Endothelial cell of umbilical vein (primary cell): ENCODE measurements around the gene BRSK1.

Experiments used
- EZH2 ChIP-seq: IDR thresholded peaks from 2 replicates; pipeline ENCODE4 v1.6.1; 2012; ENCODE audit warnings: borderline replicate concordance, low read depth, mild to moderate bottlenecking, moderate library complexity, low read length, inconsistent platforms; ENCODE audit not compliant: severe bottlenecking
- JUN ChIP-seq: IDR thresholded peaks from 2 replicates; pipeline ENCODE4 v1.6.1; 2011; ENCODE audit warnings: borderline replicate concordance, low read depth; ENCODE audit not compliant: insufficient read length, insufficient read depth
- MYC ChIP-seq: IDR thresholded peaks from one replicate; pipeline ENCODE4 v1.6.1; 2011; ENCODE audit warnings: mild to moderate bottlenecking, low read depth, low read length
- POLR2A ChIP-seq: IDR thresholded peaks from 2 replicates; pipeline ENCODE4 v1.6.1; 2012; ENCODE audit warnings: low read depth, mild to moderate bottlenecking, control low read depth, low read length
- POLR2AphosphoS5 ChIP-seq: IDR thresholded peaks from 2 replicates; pipeline ENCODE4 v1.6.1; 2012; ENCODE audit warnings: low read depth, mild to moderate bottlenecking, control low read depth, low read length, moderate library complexity; ENCODE audit not compliant: insufficient read depth
- TF ChIP-seq, protein P1 (sequence below), 2 donors: IDR thresholded peaks; 1 replicate in 1 of 2; 2 replicates in 1 of 2; pipeline ENCODE4 v1.5.1; 2011; ENCODE audit warnings: low read length in 2 of 2, mild to moderate bottlenecking in 2 of 2, moderate library complexity in 2 of 2, control low read depth in 1 of 2, inconsistent platforms in 1 of 2, low read depth in 1 of 2; ENCODE audit not compliant: insufficient read depth in 1 of 2; ENCODE audit errors: extremely low read depth in 1 of 2

DNA sequence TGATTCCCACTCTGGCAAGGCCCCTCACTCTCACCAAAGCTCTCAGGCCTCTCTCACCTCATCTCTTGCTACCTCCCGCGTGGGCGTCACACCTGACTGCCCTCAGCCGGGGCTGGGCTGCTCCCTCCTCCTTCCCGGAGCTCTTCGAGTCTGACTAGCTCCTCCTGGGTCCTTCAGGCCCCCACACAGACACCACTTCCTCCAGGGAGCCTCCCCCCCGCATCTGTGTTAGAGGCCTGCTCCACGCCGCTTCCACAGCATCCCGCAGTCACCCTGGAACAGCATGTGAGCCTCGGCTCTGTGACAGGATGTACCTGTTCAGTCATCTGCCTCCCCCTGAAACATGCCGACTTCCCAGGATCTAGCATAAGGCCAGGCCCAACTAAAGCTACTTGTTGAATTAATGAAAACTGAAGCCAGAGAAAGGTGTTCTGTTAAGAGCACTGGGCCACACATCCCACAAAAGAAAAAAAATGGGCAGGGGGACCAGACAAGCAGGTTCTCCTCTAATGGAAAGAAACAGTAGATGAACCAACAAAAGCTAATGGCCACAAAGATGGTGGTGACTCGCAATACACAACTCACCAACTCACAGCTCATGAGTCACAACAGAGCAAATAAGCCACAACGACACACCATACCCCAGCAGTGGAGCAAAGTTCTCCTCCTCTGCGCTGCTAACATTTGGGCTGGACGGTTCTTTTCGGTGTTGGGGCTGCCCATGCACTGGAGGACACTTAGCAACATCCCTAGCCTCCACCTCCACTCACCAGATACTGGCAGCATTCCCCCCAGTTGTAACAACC lies 28.0 kb upstream of the BRSK1 start:
- TF ChIP-seq, protein P1, sequence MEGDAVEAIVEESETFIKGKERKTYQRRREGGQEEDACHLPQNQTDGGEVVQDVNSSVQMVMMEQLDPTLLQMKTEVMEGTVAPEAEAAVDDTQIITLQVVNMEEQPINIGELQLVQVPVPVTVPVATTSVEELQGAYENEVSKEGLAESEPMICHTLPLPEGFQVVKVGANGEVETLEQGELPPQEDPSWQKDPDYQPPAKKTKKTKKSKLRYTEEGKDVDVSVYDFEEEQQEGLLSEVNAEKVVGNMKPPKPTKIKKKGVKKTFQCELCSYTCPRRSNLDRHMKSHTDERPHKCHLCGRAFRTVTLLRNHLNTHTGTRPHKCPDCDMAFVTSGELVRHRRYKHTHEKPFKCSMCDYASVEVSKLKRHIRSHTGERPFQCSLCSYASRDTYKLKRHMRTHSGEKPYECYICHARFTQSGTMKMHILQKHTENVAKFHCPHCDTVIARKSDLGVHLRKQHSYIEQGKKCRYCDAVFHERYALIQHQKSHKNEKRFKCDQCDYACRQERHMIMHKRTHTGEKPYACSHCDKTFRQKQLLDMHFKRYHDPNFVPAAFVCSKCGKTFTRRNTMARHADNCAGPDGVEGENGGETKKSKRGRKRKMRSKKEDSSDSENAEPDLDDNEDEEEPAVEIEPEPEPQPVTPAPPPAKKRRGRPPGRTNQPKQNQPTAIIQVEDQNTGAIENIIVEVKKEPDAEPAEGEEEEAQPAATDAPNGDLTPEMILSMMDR (IDR thresholded peaks at IDR 0.05; ENCODE audit: extremely low read depth in 1 of 2, insufficient read depth in 1 of 2, low read depth in 1 of 2, low read length in 2 of 2): no peak
- TF ChIP-seq EZH2 (no peak), POLR2A (no peak), JUN (no peak), POLR2AphosphoS5 (no peak), MYC (no peak)
